Activated CD4-positive, alpha-beta T cell treated with anti-CD3 and anti-CD28 coated beads, Interleukin-2, amount 50 U/mL, for 1 hour (primary cell): ENCODE measurements around the gene ICA1L.

Experiments
- DNase-seq: peaks from one replicate; pipeline ENCODE4 v3.0.0-alpha.2; 2020

Gene ICA1L

DNA sequence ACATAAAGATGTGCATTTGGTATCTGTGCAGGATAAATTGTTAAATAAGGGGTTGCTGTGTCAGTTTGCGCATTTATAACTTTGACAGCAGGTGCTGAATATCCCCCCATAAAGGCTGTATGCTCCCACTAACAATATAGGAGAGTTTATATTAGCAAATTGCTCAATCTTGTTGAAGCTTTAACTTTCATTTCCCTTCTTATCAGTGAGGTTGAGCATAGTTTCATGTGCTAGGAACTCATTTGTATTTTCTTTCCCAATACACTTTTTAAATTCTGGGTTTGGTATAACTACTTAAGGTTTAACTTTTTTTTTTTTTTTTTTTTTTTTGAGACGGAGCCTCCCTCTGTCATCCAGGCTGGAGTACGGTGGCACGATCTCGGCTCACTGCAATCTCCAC lies 147.8 kb downstream of the ICA1L start:
- DNase-seq: no peak
